Mucosa of descending colon (tissue), 3 donors: ENCODE measurements around the gene ADAMTS20. TPM values are rescaled to one million over a fixed set of nuclear protein-coding genes. Genes with fewer than 3 reads are reported as not detected.
A peak's percentile ranks its signal among the peaks of the same experiment; 100 is the strongest.

ENCODE experiments used
- ATAC-seq: fragments of 200-7000 bp; cut with Tn5 transposase; one replicate; pipeline ENCODE4 v1.9.1; 2020; ENCODE audit warnings: mild to moderate bottlenecking, moderate library complexity
- DNase-seq, 3 donors: peaks; one replicate each; pipeline ENCODE4 v3.0.0-alpha.2; 2020
- H3K36me3 ChIP-seq: fragments of 200-600 bp; one replicate; pipeline ENCODE4 v1.8.0; 2021; ENCODE audit warnings: low read depth, mild to moderate bottlenecking
- H3K4me1 ChIP-seq: fragments of 200-600 bp; one replicate; pipeline ENCODE4 v1.8.0; 2021; ENCODE audit warnings: low read depth, mild to moderate bottlenecking
- H3K4me3 ChIP-seq: fragments of 200-600 bp; one replicate; pipeline ENCODE4 v1.8.0; 2021; ENCODE audit warnings: mild to moderate bottlenecking
- H3K9me3 ChIP-seq: fragments of 200-600 bp; one replicate; pipeline ENCODE4 v1.8.0; 2021; ENCODE audit warnings: mild to moderate bottlenecking
- intact Hi-C, 2 donors: fragments of 100-400 bp; cut with DNase I in 1 of 2; cut with micrococcal nuclease in 1 of 2; formaldehyde crosslinking; loops; one replicate each; pipeline versions ENCODE4 v1.11.0 to v1.11.1; 2022; cut with DNase I, micrococcal nuclease
- total RNA-seq, 3 donors: library from RNA; stranded (reverse); fragmentation: NEBNext Ultra II Directional in 2 of 3; extraction: Animal tissue kit (Norgen Biotek cat#: 25700) in 2 of 3; gene quantifications; one replicate each; pipeline versions ENCODE4 v1.2.1 to v1.2.4, GENCODE V29; 2021 to 2023
- TF ChIP-seq, protein P1 (sequence below): fragments of 200-600 bp; IDR thresholded peaks from one replicate; pipeline ENCODE4 v1.8.0; 2022; ENCODE audit warnings: antibody characterized with exemption, mild to moderate bottlenecking
- donor health status: DM: no; HTN: no; CAD: no; lungs with moderate emphysema.
- donor health status: DM: no; HTN: no; CAD: no.
- donor health status: DM: no; HTN: yes; CAD: no.

The ADAMTS20 gene
- total RNA-seq, 3 donors from 2014 or later = not detected

DNA sequence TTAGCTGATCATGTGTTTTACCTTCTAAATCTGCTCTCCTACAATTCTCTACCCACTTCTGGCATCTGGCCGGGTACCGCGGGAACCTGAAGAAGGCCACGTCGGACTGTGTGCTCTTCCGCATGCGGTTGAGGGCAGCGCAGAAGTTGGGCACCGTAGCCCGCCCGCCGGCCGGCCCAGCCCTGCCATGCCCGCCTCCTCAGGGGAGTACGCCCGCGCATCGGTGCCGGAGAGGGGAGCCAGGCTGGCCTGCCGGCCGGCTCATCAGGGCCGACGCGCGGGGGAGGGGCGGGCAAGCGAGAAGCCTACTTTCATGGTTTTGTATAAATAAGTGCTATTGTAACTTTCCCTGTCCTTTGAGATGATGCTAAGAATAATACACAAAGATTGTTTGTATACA is 19.9 kb upstream of the ADAMTS20 start:
- ATAC-seq (no peak), DNase-seq (no peak)
- TF ChIP-seq, protein P1, sequence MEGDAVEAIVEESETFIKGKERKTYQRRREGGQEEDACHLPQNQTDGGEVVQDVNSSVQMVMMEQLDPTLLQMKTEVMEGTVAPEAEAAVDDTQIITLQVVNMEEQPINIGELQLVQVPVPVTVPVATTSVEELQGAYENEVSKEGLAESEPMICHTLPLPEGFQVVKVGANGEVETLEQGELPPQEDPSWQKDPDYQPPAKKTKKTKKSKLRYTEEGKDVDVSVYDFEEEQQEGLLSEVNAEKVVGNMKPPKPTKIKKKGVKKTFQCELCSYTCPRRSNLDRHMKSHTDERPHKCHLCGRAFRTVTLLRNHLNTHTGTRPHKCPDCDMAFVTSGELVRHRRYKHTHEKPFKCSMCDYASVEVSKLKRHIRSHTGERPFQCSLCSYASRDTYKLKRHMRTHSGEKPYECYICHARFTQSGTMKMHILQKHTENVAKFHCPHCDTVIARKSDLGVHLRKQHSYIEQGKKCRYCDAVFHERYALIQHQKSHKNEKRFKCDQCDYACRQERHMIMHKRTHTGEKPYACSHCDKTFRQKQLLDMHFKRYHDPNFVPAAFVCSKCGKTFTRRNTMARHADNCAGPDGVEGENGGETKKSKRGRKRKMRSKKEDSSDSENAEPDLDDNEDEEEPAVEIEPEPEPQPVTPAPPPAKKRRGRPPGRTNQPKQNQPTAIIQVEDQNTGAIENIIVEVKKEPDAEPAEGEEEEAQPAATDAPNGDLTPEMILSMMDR = no peak
- Histone ChIP-seq H3K9me3 (no peaks in the 10 kb centered on the region), H3K36me3 (no peaks in the 10 kb centered on the region), H3K4me3 (no peak overlapping the region), H3K4me1 (no peaks in the 10 kb centered on the region)
- intact Hi-C loops = no loop called here

GRCh38 chr12:43556057-43556456 is 4.1 kb upstream of the ADAMTS20 start:
- intact Hi-C loops = no loop called here
- Histone ChIP-seq H3K36me3 (no peaks in the 10 kb centered on the region), H3K4me3 (no peak overlapping the region), H3K9me3 (peaks cover 26% of the 10 kb centered on the region), H3K4me1 (no peaks in the 10 kb centered on the region)
- TF ChIP-seq, protein P1 = no peak
- ATAC-seq (no peak), DNase-seq (no peak)

DNA sequence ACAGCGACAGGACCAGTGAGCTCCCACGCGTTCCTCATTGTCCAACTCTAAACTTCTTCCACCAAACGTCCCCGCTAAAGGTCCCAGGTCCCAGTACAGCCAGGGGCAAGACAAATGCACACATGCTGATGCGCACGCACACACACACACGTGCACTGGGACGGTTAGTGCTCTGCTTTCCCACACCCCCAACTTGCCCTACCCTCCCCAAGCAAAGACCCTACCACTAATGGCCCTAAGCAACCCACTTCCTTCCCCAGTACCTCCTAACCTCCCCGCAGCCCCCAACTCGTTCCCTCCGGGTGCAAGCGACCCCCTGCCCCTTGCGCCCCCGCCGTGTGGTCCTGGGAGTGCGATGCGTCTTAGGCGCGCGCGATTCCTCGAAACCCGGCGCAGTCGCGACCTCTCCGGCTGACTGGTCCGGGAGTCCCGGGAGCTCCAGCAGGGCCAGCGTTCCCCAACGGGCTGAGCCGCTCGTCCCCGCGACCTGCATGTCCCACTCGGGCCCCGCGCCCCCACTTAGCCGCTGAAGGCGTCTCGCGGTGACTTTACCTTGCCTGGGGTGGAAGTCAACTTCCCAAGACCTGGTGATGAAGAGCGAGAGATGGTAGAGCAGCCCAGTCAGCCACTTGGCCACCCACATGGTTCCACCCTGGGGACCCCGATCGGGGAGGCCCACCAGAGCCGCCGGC is 578 bp downstream of the ADAMTS20 start:
- DNase-seq (peak in 1 of 3 donors; percentile 46), ATAC-seq (no peak)
- no peaks in the 10 kb centered on the region for H3K4me1 ChIP-seq
- intact Hi-C loops = no loop called here
- H3K4me3 ChIP-seq = no peak overlapping the region
- H3K36me3 ChIP-seq = no peaks in the 10 kb centered on the region
- peaks cover 22% of the 10 kb centered on the region for H3K9me3 ChIP-seq
- TF ChIP-seq, protein P1 = no peak

DNA sequence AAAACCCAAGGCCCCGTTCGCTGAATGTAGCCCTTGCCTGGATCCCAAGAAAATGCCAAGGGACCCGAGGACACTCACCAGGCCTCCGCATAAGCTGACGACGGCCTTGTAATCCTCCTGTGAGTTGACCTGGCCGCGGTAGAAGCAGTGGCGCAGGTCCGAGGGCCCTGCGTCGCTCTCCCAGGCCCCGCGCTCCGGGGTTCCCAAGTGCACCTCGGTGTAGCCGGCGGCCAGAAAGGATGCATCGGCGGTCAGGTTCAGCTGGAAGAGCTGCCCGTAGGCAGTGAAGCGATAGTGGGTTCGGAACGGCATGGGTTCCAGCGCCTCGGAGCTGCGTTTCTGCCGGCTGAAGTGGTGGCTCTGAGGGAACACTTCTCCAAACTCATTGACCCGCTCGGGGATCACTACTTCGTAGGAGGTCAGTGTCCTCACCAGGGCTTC is 1.2 kb downstream of the ADAMTS20 start:
- intact Hi-C loops = no loop called here
- no peak for DNase-seq
- TF ChIP-seq, protein P1 = no peak
- H3K36me3 ChIP-seq = no peaks in the 10 kb centered on the region
- H3K4me1 ChIP-seq = no peaks in the 10 kb centered on the region
- peaks cover 16% of the 10 kb centered on the region for H3K9me3 ChIP-seq
- H3K4me3 ChIP-seq = no peak overlapping the region
- no peak for ATAC-seq

DNA sequence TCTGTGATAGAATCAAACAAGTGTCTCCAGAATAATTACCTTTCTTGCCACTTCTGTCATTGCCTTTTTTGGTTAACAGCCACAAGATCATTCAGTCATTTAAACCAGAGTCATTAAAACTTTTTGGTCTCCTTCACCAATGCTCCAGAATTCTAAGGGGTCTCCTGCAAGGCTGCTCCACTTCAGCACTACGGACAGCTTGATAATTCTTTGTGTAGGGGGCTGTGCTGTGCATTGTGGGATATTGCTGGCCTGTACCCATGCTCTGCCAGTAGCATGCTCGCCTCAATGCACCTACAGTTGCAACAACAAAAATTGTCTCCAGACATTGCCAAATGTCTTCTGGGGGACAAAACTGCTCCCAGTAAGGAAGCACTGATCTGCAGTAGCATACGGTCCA is 7.3 kb downstream of the ADAMTS20 start:
- H3K36me3 ChIP-seq = no peaks in the 10 kb centered on the region
- no peaks in the 10 kb centered on the region for H3K9me3 ChIP-seq
- DNase-seq = no peak
- TF ChIP-seq, protein P1 = no peak
- intact Hi-C loops = no loop called here
- H3K4me1 ChIP-seq = no peaks in the 10 kb centered on the region
- H3K4me3 ChIP-seq = no peak overlapping the region
- ATAC-seq = no peak
